HG03025 (cell line): ENCODE measurements around the gene PPA2.

Experiments used
- ATAC-seq: cut with Tn5 transposase; IDR thresholded peaks from one replicate; pipeline ENCODE4 v1.9.1; 2021; ENCODE audit warnings: mild to moderate bottlenecking, moderate library complexity; ENCODE audit not compliant: unreplicated experiment, low FRiP score

Gene PPA2

DNA sequence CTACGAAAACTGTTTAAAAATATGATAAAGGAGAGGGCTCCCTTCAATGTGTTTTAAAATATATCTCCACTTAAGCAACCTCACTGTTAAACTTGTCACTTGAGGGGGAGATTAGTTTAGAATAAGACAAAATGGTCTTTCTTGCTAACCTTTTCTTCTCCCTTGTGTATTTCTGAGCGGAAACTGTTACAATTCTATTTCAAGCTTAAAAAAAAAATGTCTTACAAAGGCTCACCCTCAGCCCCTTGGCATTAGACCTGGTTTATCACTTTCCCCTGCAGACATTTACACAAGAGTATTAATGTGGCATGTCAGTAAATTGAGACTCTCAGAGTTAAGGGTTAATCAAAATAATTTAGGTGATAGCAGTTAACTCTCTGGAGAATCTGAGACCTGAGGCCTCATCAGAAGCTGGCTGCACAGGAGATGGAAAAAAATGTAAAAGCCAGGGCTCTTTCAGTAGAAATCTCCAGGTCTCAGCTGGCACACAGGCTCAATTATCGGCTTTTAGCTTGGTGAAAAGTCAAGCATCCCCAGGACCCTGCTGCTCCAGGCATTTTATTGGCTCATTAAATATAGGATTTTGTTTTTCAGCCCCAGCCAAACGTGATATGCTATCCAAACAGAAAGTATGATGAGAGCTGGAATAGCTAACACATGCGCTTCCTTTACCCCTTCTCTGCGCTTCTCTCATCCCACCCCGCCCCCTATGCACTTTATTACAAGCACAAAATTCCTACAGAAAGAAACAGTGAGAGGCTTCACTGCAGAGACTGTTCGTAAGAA, 130.5 kb downstream of the PPA2 start:
- no peak for ATAC-seq

GRCh38 chr4:105329081-105329480, 144.8 kb downstream of the PPA2 start:
- ATAC-seq: no peak

GRCh38 chr4:105327956-105328355, 145.9 kb downstream of the PPA2 start:
- ATAC-seq: no peak

DNA sequence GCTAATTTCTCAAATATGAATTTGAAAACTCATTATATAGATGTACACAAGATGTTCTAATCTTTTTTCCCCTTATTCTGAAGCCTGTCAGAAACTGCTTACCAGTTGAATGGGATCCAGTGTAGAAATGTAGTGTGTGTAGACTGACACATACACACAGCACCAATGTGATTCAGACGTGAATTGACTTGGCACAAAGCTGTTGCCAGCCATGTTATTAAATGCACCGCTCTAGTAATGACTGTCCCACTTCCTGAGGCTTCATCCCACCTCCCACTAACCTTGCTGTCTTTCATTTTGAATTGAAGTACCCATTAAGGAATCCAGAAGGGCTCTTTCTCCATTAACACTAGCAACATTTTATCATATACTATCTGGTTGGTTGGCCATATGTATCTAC, 146.6 kb downstream of the PPA2 start:
- no peak for ATAC-seq
